ENCODE results near the gene CHAF1A.

CHAF1A gene

DNA sequence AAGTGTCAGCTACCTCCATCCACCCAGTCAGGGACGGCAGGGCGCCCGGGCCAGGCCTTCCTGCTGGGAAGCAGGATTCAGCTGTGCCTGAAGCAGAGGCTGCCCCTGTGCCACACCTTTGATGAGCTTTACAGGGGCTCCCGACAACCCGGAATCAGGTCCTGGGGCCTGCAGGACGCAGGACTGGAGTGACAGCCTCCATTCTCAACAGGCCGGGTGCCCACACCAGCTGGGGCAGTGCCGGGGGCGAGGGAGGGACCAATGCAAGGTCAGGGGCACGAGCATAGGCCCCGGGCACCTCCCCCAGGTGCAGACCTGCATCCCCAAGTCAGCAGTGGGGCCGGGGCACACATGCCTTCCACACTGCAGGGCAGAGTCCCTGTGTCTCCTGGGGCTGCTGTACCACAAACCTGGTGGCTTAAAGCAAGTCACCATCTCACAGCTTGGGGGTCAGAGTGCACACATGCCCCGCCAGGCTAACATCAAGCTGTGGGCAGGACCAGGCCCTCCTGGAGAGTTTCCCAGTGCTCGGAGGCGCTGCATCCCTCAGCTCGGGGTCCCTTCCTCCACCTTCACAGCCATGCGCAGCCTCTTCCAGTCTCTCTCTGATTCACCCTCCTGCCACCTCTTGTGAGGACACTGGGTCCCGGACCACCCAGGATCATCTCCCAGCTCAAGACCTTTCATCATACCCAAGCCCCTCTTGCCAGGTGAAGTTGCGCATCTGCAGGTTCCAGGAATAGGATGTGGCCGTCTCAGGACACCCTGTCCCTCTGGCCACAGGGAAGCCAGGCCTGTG, 41.7 kb downstream of the CHAF1A start:
- DNase-seq, result no peak

GRCh38 chr19:4444765-4445741, 42.6 kb downstream of the CHAF1A start:
- no peak for DNase-seq

DNA sequence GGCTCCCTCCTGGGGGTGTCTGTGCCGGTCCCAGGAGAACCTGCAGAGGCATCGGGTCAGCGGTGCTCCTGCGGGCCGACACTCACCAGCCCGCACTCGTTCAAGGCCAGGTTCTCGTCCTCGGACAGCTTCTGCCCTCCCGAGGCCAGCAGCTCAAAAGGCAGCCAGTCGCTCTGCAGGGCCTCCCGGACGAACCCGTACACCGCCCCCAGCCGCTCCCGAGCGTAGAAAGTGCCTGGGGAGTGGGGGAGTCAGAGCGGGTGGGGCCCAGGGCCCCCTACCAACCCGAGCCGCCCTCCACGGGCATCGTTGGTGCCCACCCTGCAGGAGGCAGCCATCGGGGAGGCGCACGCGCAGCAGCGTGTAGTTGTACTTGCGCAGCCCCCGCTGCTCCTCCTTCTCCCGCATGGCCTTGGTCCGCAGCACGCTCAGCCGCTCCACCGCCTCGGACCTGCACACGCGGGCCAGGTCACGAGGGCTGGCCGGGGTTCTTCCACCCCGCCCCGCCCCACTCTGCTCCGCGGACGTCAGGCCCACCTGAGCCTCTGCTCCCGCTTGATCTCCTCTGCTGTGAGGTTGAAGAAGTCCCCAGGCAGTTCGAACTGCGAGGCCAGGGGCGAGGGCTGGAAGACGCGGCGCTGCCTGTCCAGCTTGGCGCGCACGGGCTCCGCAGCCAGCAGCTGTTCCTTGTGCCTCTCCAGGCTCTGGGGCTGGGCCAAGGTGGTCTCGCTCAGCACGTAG, 43.7 kb downstream of the CHAF1A start:
- DNase-seq, result no peak

GRCh38 chr19:4446704-4447200, 44.3 kb downstream of the CHAF1A start:
- no peak for DNase-seq

- DNase-seq, result no peak
Observed at GRCh38 chr19:4447327-4448146, 45.1 kb downstream of the CHAF1A start.

DNA sequence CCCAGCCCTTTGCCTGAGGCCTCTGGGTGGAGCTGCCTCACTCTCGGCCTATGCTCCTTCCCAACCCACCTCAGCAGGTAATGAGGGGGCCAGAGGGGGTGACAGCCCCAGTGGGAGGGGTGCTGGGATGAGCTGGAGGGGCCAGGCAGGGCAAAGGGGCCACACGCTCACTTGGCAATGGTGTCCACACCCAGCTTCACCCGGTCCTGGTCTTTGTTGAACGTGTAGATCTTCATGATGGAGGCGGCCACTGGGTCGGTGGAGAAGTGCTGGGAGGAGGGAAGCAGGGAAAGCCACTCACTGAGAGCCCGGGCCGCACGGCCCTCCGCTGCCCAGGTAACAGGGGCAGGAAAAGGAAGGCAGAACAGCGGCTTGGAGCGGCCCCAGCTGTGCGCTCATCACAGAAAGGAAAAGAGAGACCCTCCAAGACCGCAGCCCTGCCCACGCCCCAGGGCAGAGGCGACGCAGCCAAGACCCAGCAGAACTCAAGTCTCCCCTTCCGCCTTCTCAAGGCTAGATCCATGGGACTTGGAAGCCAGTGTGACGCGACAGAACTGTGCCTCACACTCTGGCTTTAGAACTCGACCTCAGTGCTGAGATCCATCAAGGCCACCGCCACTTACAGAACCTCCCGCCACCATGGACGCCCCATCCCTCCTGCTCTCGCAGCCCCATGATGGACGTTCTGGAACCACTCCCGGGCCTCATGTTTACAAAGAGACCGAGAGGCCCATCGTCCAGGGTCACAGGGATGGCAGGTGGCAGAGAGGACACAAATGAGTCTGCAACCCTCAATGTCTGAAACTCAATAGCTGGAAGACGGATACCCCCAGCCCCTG, 45.9 kb downstream of the CHAF1A start:
- no peak for DNase-seq

- no peak for DNase-seq
Observed at GRCh38 chr19:4449022-4449638, 46.7 kb downstream of the CHAF1A start.

DNA sequence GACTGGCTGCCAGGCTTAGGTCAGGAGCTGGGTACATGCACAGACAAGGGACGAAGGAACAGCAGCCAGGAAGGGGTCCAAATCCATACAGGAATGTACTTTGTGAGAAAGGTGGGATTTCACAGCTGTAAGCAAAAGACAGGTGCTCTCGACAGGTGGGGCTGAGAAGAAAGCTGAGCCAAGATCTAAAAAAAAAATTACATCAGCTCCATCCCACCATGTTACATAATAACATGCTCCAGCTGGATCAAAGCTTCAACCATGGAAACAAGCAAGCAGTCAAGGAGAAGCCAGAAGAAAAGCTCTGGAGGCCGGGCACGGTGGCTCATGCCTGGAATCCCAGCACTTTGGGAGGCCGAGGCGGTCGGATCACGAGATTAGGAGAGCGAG, 47.2 kb downstream of the CHAF1A start:
- DNase-seq, result no peak

GRCh38 chr19:4452230-4452990, 50.0 kb downstream of the CHAF1A start:
- no peak for DNase-seq

DNA sequence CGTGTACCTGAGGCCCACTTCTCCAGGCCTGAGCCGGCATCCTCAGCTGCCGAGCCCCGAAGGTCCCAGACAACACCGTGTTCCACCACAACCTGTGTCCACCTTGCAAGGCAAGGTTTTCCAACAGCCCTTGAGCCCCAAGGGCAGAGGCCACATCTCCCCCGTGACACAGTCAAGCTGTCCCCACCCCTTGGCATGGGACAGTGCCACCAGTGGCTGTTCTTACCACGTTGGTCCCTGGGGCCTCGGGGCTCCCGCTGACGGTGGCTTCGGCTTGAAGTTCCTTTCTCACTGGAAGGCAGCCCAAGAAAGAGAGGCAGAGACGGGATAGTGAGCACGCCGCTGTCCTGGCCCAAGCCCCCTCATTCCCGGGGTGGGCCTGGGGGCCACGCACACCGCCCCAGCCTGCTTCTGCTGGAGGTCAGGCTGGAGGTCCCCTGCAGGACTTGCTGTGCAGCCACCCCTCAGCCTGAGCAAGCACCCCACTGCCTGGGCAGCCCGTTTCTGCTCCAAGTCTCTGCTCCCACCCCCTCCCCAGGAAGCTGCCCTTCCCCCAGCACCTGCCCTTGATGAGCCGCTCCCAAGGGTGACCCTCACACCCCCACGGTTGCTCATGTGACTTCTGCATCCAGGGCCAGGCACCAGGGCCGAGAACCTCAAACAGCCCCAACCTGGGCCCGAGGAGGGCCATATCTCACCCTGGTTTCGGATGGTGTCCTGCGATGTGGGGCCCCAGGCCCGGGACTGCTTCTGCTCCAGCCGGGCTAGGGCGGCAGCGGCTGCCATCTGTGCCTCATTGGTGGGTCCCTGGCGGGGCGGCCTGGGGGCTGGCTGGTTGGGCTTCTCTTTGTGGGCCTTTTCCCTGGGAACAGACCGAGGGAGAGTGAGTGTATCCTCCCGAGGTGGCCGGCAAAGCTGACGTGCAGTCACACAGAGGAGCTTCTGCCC, 51.1 kb downstream of the CHAF1A start:
- DNase-seq, result no peak

DNA sequence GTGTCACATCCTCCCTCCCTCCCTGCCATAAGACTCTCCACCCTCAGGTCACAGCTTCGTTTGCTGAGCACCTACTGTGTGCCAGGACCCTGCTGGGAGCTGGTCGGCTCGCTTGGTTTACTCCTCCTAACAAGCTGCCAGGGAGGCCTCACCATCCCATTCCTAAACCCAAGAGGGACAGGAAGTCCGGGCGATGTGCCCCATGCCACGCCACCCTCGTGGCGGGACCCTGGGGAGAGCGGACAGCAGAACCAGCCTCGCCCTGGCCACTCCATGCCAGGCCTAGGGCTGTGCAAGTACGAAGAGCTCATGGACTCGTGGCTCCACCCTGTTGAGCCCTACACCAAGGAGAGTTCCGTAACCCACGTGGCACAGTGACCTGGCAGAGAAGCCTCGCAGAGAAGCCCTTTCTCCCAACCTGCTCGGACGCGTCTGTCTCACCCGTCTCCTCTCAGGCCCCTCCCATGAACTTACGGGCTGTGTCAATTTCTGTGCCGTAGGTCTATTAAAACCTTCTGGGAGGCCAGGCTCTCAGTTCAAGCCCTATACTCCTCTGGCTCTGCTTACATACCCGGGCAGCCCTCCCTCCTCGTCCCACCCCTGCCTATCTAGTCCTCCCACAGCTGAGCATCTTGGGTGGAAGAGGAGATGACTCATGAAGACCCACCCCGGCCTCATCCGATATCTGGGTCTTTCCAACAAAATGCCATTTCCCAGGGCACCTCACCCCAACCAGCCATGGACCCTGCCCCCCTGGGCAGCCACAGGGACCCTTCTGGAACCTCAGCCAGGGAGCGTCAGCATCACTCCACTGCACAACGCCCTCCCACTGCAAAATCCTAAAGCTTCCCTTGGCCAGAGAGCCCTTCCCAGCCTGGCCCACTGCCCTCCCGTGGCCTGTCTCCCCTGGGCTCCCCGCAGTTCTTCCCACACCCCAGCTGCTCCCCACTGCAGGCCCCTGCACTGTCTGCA, 52.6 kb downstream of the CHAF1A start:
- DNase-seq, result no peak

DNA sequence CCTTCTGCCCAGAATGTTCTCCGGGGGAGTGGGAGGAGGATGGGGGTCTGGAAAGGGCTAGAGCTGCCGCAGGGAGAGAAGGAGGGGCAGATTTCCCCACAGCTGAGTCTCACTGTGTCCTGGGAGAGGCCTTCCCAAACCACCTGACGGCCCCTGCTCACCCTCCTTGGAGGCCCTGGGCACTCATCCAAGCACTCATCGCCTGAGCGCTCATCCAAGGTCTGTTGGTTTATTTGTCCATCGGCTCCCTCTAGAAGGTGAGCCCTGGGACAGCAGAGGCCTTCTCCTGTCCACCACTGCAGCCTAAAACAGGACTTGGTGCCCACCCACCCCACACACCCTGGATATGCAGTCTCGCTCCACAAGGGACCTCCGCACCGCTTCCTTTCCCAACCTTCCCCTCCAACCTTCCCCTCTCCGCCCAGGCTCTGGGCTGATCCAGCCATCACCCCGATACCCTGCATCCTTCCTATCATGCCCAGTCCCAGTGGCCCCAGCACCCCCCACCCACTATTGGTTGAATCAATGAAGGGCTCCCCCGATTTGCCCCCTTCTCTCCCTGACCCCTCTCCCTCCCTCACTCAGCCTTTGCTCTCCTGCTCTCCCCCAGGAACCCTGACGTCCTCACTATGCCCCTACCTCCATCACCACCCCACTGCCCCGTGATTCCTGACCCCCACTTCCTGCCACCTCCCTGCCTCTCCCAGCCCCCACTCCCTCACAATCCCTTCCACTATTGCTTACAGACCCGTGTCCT, 53.5 kb downstream of the CHAF1A start:
- DNase-seq, result no peak

DNA sequence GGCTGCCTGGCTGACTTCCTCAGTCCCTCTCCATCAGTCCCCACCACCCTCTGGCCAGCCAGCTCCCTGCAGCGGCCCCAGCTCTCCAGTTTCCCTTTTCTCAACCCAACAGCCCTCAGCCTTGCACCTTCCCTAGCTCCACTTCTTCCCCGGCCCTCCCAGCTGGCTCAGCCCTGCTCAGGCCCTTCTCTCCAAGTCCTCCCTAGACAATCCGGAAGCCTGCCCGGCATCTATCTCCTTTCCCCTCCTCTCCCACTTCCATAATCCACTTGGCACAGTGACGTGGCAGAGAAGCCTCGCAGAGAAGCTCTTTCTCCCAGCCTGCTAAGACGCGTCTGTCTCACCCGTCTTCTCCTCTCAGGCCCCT, 54.0 kb downstream of the CHAF1A start:
- no peak for DNase-seq

- peak; percentile 44 for DNase-seq
Observed at GRCh38 chr19:4456843-4457653, 54.6 kb downstream of the CHAF1A start.

GRCh38 chr19:4457654-4458395, 55.4 kb downstream of the CHAF1A start, which contains the start of gene UBXN6:
Gene UBXN6, minus strand, starts transcription at chr19:4457794. Its CDS starts 97 bp downstream, at chr19:4457697.
- peak; percentile 98 for DNase-seq
